Right cardiac atrium (tissue), 5 donors: ENCODE results near the gene FSTL4. TPM values are rescaled to one million over a fixed set of nuclear protein-coding genes. Genes with fewer than 3 reads are reported as not detected.

Source experiments
- ATAC-seq, 2 donors: fragments of 200-7000 bp; cut with Tn5 transposase; one replicate each; pipeline versions ENCODE4 v1.8.0 to v1.9.1; 2020; ENCODE audit warnings: moderate library complexity in 2 of 2, mild to moderate bottlenecking in 1 of 2
- DNase-seq, 3 donors: peaks; one replicate each; pipeline ENCODE4 v3.0.0-alpha.2; 2020
- H3K27ac ChIP-seq: one replicate; pipeline ENCODE4 v1.5.1; 2013; ENCODE audit warnings: mild to moderate bottlenecking, low read length, control low read depth, moderate library complexity
- H3K27me3 ChIP-seq: one replicate; pipeline ENCODE4 v1.6.1; 2013; ENCODE audit not compliant: control insufficient read depth, insufficient read depth
- H3K4me1 ChIP-seq: one replicate; pipeline ENCODE4 v1.6.1; 2013; ENCODE audit warnings: low read length; ENCODE audit not compliant: control insufficient read depth, insufficient read depth
- H3K4me3 ChIP-seq: one replicate; pipeline ENCODE4 v1.5.1; 2013; ENCODE audit warnings: low read length, control low read depth
- H3K9me3 ChIP-seq: one replicate; pipeline ENCODE4 v1.6.1; 2013; ENCODE audit warnings: low read length; ENCODE audit not compliant: control insufficient read depth
- WGBS: extraction: QIAGEN DNeasy Blood & Tissue Kit; methylation state at CpG from one replicate; pipeline ENCODE4 v1.1.7; 2013; 5-methylcytosine and 5-hydroxymethylcytosine counted together
- intact Hi-C, 4 donors: fragments of 100-400 bp; cut with DNase I; formaldehyde crosslinking; loops; one replicate each; pipeline versions ENCODE4 v1.11.0 to v1.14.0; 2022 to 2023
- microRNA-seq, 2 donors: library from miRNA; unstranded; fragments of <30 nt; microRNA quantifications; one replicate each; pipeline ENCODE4 v1.2.0, GENCODE V29; 2020 to 2021
- polyA plus RNA-seq: library from polyadenylated mRNA; stranded (reverse); fragments of 200-250 nt; gene quantifications from one replicate; pipeline ENCODE4 v1.2.3, GENCODE V29; 2013
- total RNA-seq, 4 donors: library from RNA; stranded (reverse); fragmentation: NEBNext Ultra II Directional; extraction: Animal tissue kit (Norgen Biotek cat#: 25700); gene quantifications; one replicate each; pipeline ENCODE4 v1.2.1, GENCODE V29; 2021
- donor health status: healthy with polysubstance abuse.
- donor health status: DM: no; HTN: yes; CAD: no.
- donor health status: DM: no; HTN: no; CAD: no.
- donor health status: DM: no; HTN: yes; CAD: no; lungs with severe emphysema.
- donor health status: DM: yes; HTN: yes; CAD: no.

The FSTL4 gene
- total and polyA plus RNA-seq, 5 donors, result not detected

GRCh38 chr5:133147815-133148567 is 464.4 kb downstream of the FSTL4 start:
- DNase-seq, result no peak
- Histone ChIP-seq H3K4me1 (no peaks in the 10 kb centered on the region), H3K27me3 (no peaks in the 10 kb centered on the region), H3K9me3 (no peaks in the 10 kb centered on the region), H3K27ac (no peak overlapping the region), H3K4me3 (no peak overlapping the region)
- WGBS, result 85% methylated on average over 7 of the region's 7 CpGs
- intact Hi-C loops, result no loop called here
- no peak for ATAC-seq

- Histone ChIP-seq H3K9me3 (no peaks in the 10 kb centered on the region), H3K4me1 (no peaks in the 10 kb centered on the region), H3K27me3 (no peaks in the 10 kb centered on the region), H3K4me3 (no peak overlapping the region), H3K27ac (no peak overlapping the region)
- WGBS, result 24% methylated on average over 7 of the region's 7 CpGs
- ATAC-seq, result no peak
- intact Hi-C loops, result no loop called here
- peak in 1 of 3 donors; percentile 50 for DNase-seq
Observed at GRCh38 chr5:133147411-133147810, 464.9 kb downstream of the FSTL4 start.

Small RNAs within 50 kb of the gene (microRNA-seq; reads per million reads assigned to microRNA genes)
- 0 reads per million in 2 donors for gene MIR1289-2
